GM12878 (cell line): Measurements from ENCODE around the gene OPCML. TPM values are rescaled to one million over a fixed set of nuclear protein-coding genes. Genes with fewer than 3 reads are reported as not detected.

Experiments used
- ATAC-seq: fragments of 200-7000 bp; cut with Tn5 transposase; 3 replicates; pipeline ENCODE4 v1.9.1; 2020; ENCODE audit warnings: mild to moderate bottlenecking, moderate library complexity
- BruUV-seq: library from RNA; stranded (reverse); fragments of 400-500 nt; replicated peaks from 2 replicates; lab custom pipeline; 2021; lab: Mats Ljungman, UMichigan
- CTCF ChIA-PET: fragments of 300-600 bp; sonication (Branson Sonifier 250); formaldehyde crosslinking; extraction: SDS; loops from one replicate; lab custom pipeline; 2021; ENCODE audit warnings: inconsistent platforms; lab: Yijun Ruan, JAX
- POLR2A ChIA-PET: fragments of 350-600 bp; formaldehyde crosslinking; extraction: SDS; loops from one replicate; lab custom pipeline; 2021; ENCODE audit warnings: inconsistent platforms; lab: Charles Lee
- RAD21 ChIA-PET: fragments of 300-600 bp; sonication (Branson Sonifier 250); formaldehyde crosslinking; loops from one replicate; lab custom pipeline; 2023; ENCODE audit warnings: antibody characterized with exemption; ENCODE audit not compliant: unreplicated experiment; lab: Charles Lee
- SMC1A ChIA-PET: fragments of 300-600 bp; sonication (Branson Sonifier 250); formaldehyde crosslinking; loops from one replicate; lab custom pipeline; 2023; ENCODE audit not compliant: unreplicated experiment, uncharacterized antibody; lab: Charles Lee
- DNase-seq: peaks from one replicate; pipeline ENCODE4 v3.0.0-alpha.2; 2011; ENCODE audit warnings: low read depth, low spot score
- FAIRE-seq: peaks from 3 replicates; lab custom pipeline; 2011; peaks lifted over from hg19 to GRCh38; lab: Jason Lieb, UNC
- H2AFZ ChIP-seq: 2 replicates; pipeline ENCODE4 v1.6.0; 2011; ENCODE audit warnings: low read depth, low read length, control low read depth; ENCODE audit not compliant: control insufficient read depth
- H3K27ac ChIP-seq: 2 replicates; pipeline ENCODE4 v1.5.1; 2011; ENCODE audit warnings: control low read depth; ENCODE audit not compliant: control insufficient read depth, insufficient read depth
- H3K27me3 ChIP-seq, 2 experiments: replicated peaks in 1 of 2; 2 replicates each; pipeline versions ENCODE4 v1.6.0 to v1.6.1; 2011; ENCODE audit warnings: low read length in 1 of 2; ENCODE audit not compliant: control insufficient read depth in 2 of 2, insufficient read depth in 2 of 2
- H3K36me3 ChIP-seq, 2 experiments: 2 replicates each; pipeline ENCODE4 v1.5.1; 2011; ENCODE audit warnings: low read length in 1 of 2; ENCODE audit not compliant: control insufficient read depth in 2 of 2, insufficient read depth in 2 of 2
- H3K4me1 ChIP-seq: 2 replicates; pipeline ENCODE4 v1.6.1; 2011; ENCODE audit warnings: mild to moderate bottlenecking, low read length, moderate library complexity, mixed read lengths; ENCODE audit not compliant: control insufficient read depth, insufficient read depth
- H3K4me2 ChIP-seq: 2 replicates; pipeline ENCODE4 v1.6.0; 2011; ENCODE audit warnings: control low read depth; ENCODE audit not compliant: control insufficient read depth, insufficient read depth
- H3K4me3 ChIP-seq: fragments of 200-600 bp; sonication (generic); 2 replicates; pipeline ENCODE4 v1.5.1; 2016
- H3K79me2 ChIP-seq: 2 replicates; pipeline ENCODE4 v1.6.0; 2011; ENCODE audit warnings: low read length; ENCODE audit not compliant: control insufficient read depth, insufficient read depth
- H3K9ac ChIP-seq: 2 replicates; pipeline ENCODE4 v1.8.0; 2011; ENCODE audit warnings: low read length, control low read depth, mixed read lengths; ENCODE audit not compliant: control insufficient read depth, insufficient read depth
- H3K9me3 ChIP-seq: replicated peaks from 3 replicates; pipeline ENCODE4 v1.5.1; 2011; ENCODE audit warnings: mild to moderate bottlenecking, low read length; ENCODE audit not compliant: control insufficient read depth, insufficient read depth
- H4K20me1 ChIP-seq: 2 replicates; pipeline ENCODE4 v1.6.0; 2011; ENCODE audit not compliant: control insufficient read depth, insufficient read depth
- BMI1 ChIP-seq: fragments of 450-650 bp; IDR thresholded peaks from 2 replicates; pipeline ENCODE4 v1.6.1; 2016; ENCODE audit warnings: mild to moderate bottlenecking, moderate library complexity, borderline replicate concordance
- CEBPZ ChIP-seq: fragments of 150-350 bp; IDR thresholded peaks from 2 replicates; pipeline ENCODE4 v1.6.1; 2016; ENCODE audit warnings: low read depth, low read length
- FOXM1 ChIP-seq: IDR thresholded peaks from 2 replicates; pipeline ENCODE4 v1.6.1; 2012; ENCODE audit warnings: low read depth, mild to moderate bottlenecking, inconsistent platforms, low read length, moderate library complexity
- GABPA ChIP-seq: IDR thresholded peaks from 2 replicates; pipeline ENCODE4 v1.6.1; 2014; ENCODE audit warnings: antibody characterized with exemption, low read depth, mild to moderate bottlenecking, inconsistent platforms
- GATAD2B ChIP-seq: fragments of 450-650 bp; conservative IDR thresholded peaks from 2 replicates; pipeline ENCODE4 v1.6.1; 2017; ENCODE audit warnings: low read depth, mild to moderate bottlenecking, moderate library complexity
- HDAC2 ChIP-seq: fragments of 200-600 bp; sonication (generic); IDR thresholded peaks from 2 replicates; pipeline ENCODE4 v1.6.1; 2017
- KAT2A ChIP-seq: conservative IDR thresholded peaks from 2 replicates; pipeline ENCODE4 v1.6.1; 2011; ENCODE audit warnings: low read depth, low read length; ENCODE audit not compliant: control insufficient read depth
- KDM1A ChIP-seq: fragments of 200-600 bp; sonication (generic); IDR thresholded peaks from 2 replicates; pipeline ENCODE4 v1.6.1; 2016; ENCODE audit warnings: borderline replicate concordance
- MTA2 ChIP-seq: fragments of 450-650 bp; IDR thresholded peaks from 2 replicates; pipeline ENCODE4 v1.6.1; 2016; ENCODE audit warnings: low read depth, mild to moderate bottlenecking, moderate library complexity
- MTA3 ChIP-seq: IDR thresholded peaks from 2 replicates; pipeline ENCODE4 v1.6.1; 2012; ENCODE audit warnings: low read length, inconsistent platforms, borderline replicate concordance
- NR2C1 ChIP-seq: fragments of 450-650 bp; IDR thresholded peaks from 2 replicates; pipeline ENCODE4 v1.6.1; 2017; ENCODE audit warnings: antibody characterized with exemption, mild to moderate bottlenecking, moderate library complexity
- RAD51 ChIP-seq: fragments of 450-650 bp; IDR thresholded peaks from 2 replicates; pipeline ENCODE4 v1.6.1; 2016; ENCODE audit warnings: moderate library complexity, mild to moderate bottlenecking, inconsistent platforms
- RUNX3 ChIP-seq: IDR thresholded peaks from 2 replicates; pipeline ENCODE4 v1.6.1; 2012; ENCODE audit warnings: low read length, inconsistent platforms
- SP1 ChIP-seq: IDR thresholded peaks from one replicate; pipeline ENCODE4 v1.6.1; 2011; ENCODE audit warnings: low read depth, low read length
- STAT1 ChIP-seq: fragments of 450-650 bp; conservative IDR thresholded peaks from 2 replicates; pipeline ENCODE4 v1.6.1; 2014; ENCODE audit warnings: antibody characterized with exemption, mild to moderate bottlenecking
- TCF12 ChIP-seq: IDR thresholded peaks from 2 replicates; pipeline ENCODE4 v1.6.1; 2011; ENCODE audit warnings: low read depth, mild to moderate bottlenecking, low read length
- YY1 ChIP-seq: IDR thresholded peaks from 2 replicates; pipeline ENCODE4 v1.6.1; 2011; ENCODE audit warnings: low read depth, mild to moderate bottlenecking, low read length
- ZNF207 ChIP-seq: fragments of 450-650 bp; IDR thresholded peaks from 2 replicates; pipeline ENCODE4 v1.6.1; 2014; ENCODE audit warnings: antibody characterized with exemption, mild to moderate bottlenecking, borderline replicate concordance
- ZNF274 ChIP-seq: IDR thresholded peaks from one replicate; pipeline ENCODE4 v1.8.0; 2011; ENCODE audit not compliant: insufficient read length, insufficient read depth
- WGBS: methylation state at CpG from one replicate; pipeline ENCODE4 v1.1.6; 2016; ENCODE audit warnings: low lambda C conversion rate; ENCODE audit not compliant: insufficient replicate concordance, insufficient coverage; ENCODE audit errors: missing lambda C conversion rate; 5-methylcytosine and 5-hydroxymethylcytosine counted together
- in situ Hi-C: fragments of 300-500 bp; cut with MboI; formaldehyde crosslinking; loops from 9 replicates; pipeline ENCODE4 v1.14.3; 2018; ENCODE audit warnings: mixed read lengths
- intact Hi-C: fragments of 100-400 bp; cut with micrococcal nuclease; formaldehyde crosslinking; loops from one replicate; pipeline ENCODE4 v1.14.2; 2022; ENCODE audit not compliant: unreplicated experiment
- polyA plus RNA-seq, 11 experiments: library from polyadenylated mRNA; depleted of rRNA in 4 of 11; unstranded in 6 of 11; stranded (reverse) in 5 of 11; fragments of >200 nt; fragmentation: Nextera tagmentation in 4 of 11; fragmentation: Illumina TruSeq in 1 of 11; extraction: Ambion mirVana in 4 of 11; extraction: Trizol in 1 of 11; gene quantifications; 1 replicate in 1 of 11; 2 replicates in 10 of 11; pipeline versions ENCODE4 v1.2.1 to v1.2.3, GENCODE V29; 2011 to 2016; ENCODE audit warnings: inconsistent platforms in 2 of 11, missing spikeins in 2 of 11, low read depth in 1 of 11
- total RNA-seq, 4 experiments: library from RNA; depleted of rRNA in 3 of 4; stranded (reverse); fragments of >200 nt in 3 of 4; fragmentation: Illumina TruSeq in 1 of 4; extraction: Trizol in 1 of 4; gene quantifications; 2 replicates each; pipeline versions ENCODE4 v1.2.1 to v1.2.3, GENCODE V29; 2013 to 2021

Gene OPCML
- total and polyA plus RNA-seq, 10 of the 15 experiments (the other 5 are each of a cell fraction or from before 2014, with no cell fraction given): 0.84 TPM; not detected in 9

DNA sequence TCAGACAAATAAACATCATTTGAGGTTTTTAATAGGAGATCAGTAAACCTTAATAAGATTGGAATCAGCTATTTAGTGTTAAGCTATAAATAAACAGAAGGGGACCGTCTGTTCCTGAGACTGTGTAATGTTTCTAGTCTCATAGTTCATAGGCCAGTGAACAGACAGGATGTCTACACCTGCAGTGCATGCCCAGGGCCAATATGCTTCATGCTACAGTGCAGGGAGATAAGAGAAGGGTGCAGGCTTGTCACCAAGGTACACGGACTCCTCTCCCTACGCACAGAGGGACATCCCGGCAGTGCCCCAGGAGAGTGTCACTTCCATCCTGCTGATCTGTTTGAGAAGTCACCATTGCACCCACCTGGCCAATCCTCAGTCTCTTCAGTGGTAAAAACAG is 148.6 kb downstream of the OPCML start:
- Histone ChIP-seq H3K27ac (no peak overlapping the region), H3K27me3 (no peaks in the 10 kb centered on the region), H3K9ac (no peak overlapping the region), H3K4me3 (no peak overlapping the region), H3K4me2 (no peak overlapping the region), H3K9me3 (no peaks in the 10 kb centered on the region), H2AFZ (no peak overlapping the region), H3K36me3 (no peaks in the 10 kb centered on the region), H3K79me2 (no peaks in the 10 kb centered on the region), H4K20me1 (no peaks in the 10 kb centered on the region), H3K4me1 (no peaks in the 10 kb centered on the region; the same call in 1 of the 2 replicates)
- WGBS: 37% methylated on average over 4 of the region's 4 CpGs
- no peak for DNase-seq
- ATAC-seq: no peak
- no TSS peak for BruUV-seq
- in situ Hi-C loops (no loop called here), intact Hi-C loops (no loop called here)
- SMC1A ChIA-PET: interaction anchor here (1.1 kb wide), 1 partner anchor 162 kb away, joined by 3 read pairs; no protein-coding TSS in a partner anchor
- no peak for FAIRE-seq
- no peak for TF ChIP-seq NR2C1
- no peak for TF ChIP-seq RUNX3
- TF ChIP-seq MTA2: no peak
- TF ChIP-seq RAD51: no peak
- TF ChIP-seq TCF12: no peak
- no peak for TF ChIP-seq HDAC2
- no peak for TF ChIP-seq YY1
- no peak for TF ChIP-seq KAT2A
- no peak for TF ChIP-seq GABPA
- RAD21 ChIA-PET: no interaction called here
- POLR2A ChIA-PET: interaction anchor here (0.6 kb wide), 1 partner anchor 115 kb away, joined by 3 read pairs; no protein-coding TSS in a partner anchor
- CTCF ChIA-PET: interaction anchor here (1.0 kb wide), 1 partner anchor 9 kb away, joined by 3 read pairs; no protein-coding TSS in a partner anchor

GRCh38 chr11:133383201-133383600 is 149.1 kb downstream of the OPCML start:
- BruUV-seq: no TSS peak
- TF ChIP-seq CEBPZ: no peak
- TF ChIP-seq KDM1A: no peak
- no peak for TF ChIP-seq BMI1
- no peak for TF ChIP-seq FOXM1
- TF ChIP-seq SP1: no peak
- no peak for TF ChIP-seq ZNF207
- no peak for TF ChIP-seq GATAD2B
- TF ChIP-seq ZNF274: no peak
- TF ChIP-seq MTA3: no peak
- TF ChIP-seq STAT1: no peak

More at GRCh38 chr11:133383201-133383600, 149.1 kb downstream of the OPCML start:
- Histone ChIP-seq H3K9ac (no peak overlapping the region), H4K20me1 (no peaks in the 10 kb centered on the region), H3K27ac (no peak overlapping the region), H2AFZ (no peak overlapping the region), H3K27me3 (no peaks in the 10 kb centered on the region), H3K36me3 (no peaks in the 10 kb centered on the region), H3K4me3 (no peak overlapping the region), H3K9me3 (no peaks in the 10 kb centered on the region), H3K4me2 (no peak overlapping the region), H3K79me2 (no peaks in the 10 kb centered on the region), H3K4me1 (no peaks in the 10 kb centered on the region)
- no peak for DNase-seq
- intact Hi-C loops (no loop called here), in situ Hi-C loops (no loop called here)
- ChIA-PET CTCF (no interaction called here), POLR2A (no interaction called here), SMC1A (interaction anchor here (0.9 to 1.1 kb wide), 2 partner anchors 13 to 161 kb away, joined by 3 read pairs; no protein-coding TSS in a partner anchor), RAD21 (no interaction called here)
- no peak for ATAC-seq
- 43% methylated on average over 8 of the region's 8 CpGs for WGBS
- no peak for FAIRE-seq
